Stimulated activated CD8-positive, alpha-beta memory T cell treated with anti-CD3 and anti-CD28 coated beads, Interleukin-12 subunit alpha, Interleukin-12 subunit beta, amount 100 ng/mL, for 24 hours (primary cell): ENCODE data around the gene CCRL2.
"Not testable (repeated sequence)": the region's sequence is repeated elsewhere in the genome, so short reads cannot be mapped to it uniquely, and the experiment has no call there.

ENCODE experiments used
- DNase-seq: peaks from one replicate; pipeline ENCODE4 v3.0.0-alpha.2; 2020; ENCODE audit errors: extremely low read depth

The CCRL2 gene

GRCh38 chr3:46429250-46429649 lies 22.2 kb downstream of the CCRL2 start:
- DNase-seq: no peak

- DNase-seq: no peak
Measured at GRCh38 chr3:46429671-46430070, 22.6 kb downstream of the CCRL2 start.

GRCh38 chr3:46430879-46431278 lies 23.8 kb downstream of the CCRL2 start:
- DNase-seq: not testable (repeated sequence)

GRCh38 chr3:46431905-46432304 lies 24.8 kb downstream of the CCRL2 start:
- DNase-seq: not testable (repeated sequence)

- not testable (repeated sequence) for DNase-seq
Measured at GRCh38 chr3:46433118-46433517, 26.1 kb downstream of the CCRL2 start.

GRCh38 chr3:46433841-46434240 lies 26.8 kb downstream of the CCRL2 start:
- no peak for DNase-seq

GRCh38 chr3:46435081-46435726 lies 28.1 kb downstream of the CCRL2 start:
- DNase-seq: no peak

GRCh38 chr3:46438831-46439230 lies 31.8 kb downstream of the CCRL2 start:
- DNase-seq: no peak

- DNase-seq: no peak
Measured at GRCh38 chr3:46440531-46441294, 33.7 kb downstream of the CCRL2 start.

GRCh38 chr3:46442576-46443530 lies 35.8 kb downstream of the CCRL2 start:
- no peak for DNase-seq

- no peak for DNase-seq
Measured at GRCh38 chr3:46447228-46447985, 40.3 kb downstream of the CCRL2 start.

GRCh38 chr3:46448721-46449120 lies 41.7 kb downstream of the CCRL2 start:
- no peak for DNase-seq

- DNase-seq: no peak
Measured at GRCh38 chr3:46449755-46450552, 42.9 kb downstream of the CCRL2 start.

- no peak for DNase-seq
Measured at GRCh38 chr3:46453526-46454208, 46.6 kb downstream of the CCRL2 start.

- no peak for DNase-seq
Measured at GRCh38 chr3:46454209-46454595, 47.1 kb downstream of the CCRL2 start.

- no peak for DNase-seq
Measured at GRCh38 chr3:46454606-46455005, 47.5 kb downstream of the CCRL2 start.

- DNase-seq: no peak
Measured at GRCh38 chr3:46455231-46456115, 48.4 kb downstream of the CCRL2 start.

GRCh38 chr3:46456118-46456517 lies 49.1 kb downstream of the CCRL2 start:
- no peak for DNase-seq
